ENCODE data around the gene P2RX5.

GRCh38 chr17:3639981-3640596 lies 55.9 kb downstream of the P2RX5 start:
- TF ChIP-seq HSF1 (IDR thresholded peaks at IDR 0.05; ENCODE audit: low read depth, low read length): no peak
- TF ChIP-seq POLR2AphosphoS5 (IDR thresholded peaks at IDR 0.05; ENCODE audit: low read length): no peak
- no peak for TF ChIP-seq SP1 (IDR thresholded peaks at IDR 0.05; ENCODE audit: low read depth, low read length)
- no peak for TF ChIP-seq TCF12 (IDR thresholded peaks at IDR 0.05; ENCODE audit: low read depth, low read length)
- TF ChIP-seq POLR2A (IDR thresholded peaks at IDR 0.05; ENCODE audit: low read depth, low read length): no peak
- no peak for TF ChIP-seq CTCF (IDR thresholded peaks at IDR 0.05 in 2 of 3, conservative IDR thresholded peaks at IDR 0.05 in 1 of 3; ENCODE audit: control insufficient read depth in 2 of 3, extremely low read depth in 1 of 3, insufficient read depth in 1 of 3, low read depth in 3 of 3, low read length in 3 of 3)
- TF ChIP-seq ZZZ3 (IDR thresholded peaks at IDR 0.05; ENCODE audit: control insufficient read depth, insufficient read length, low read depth): no peak
- no peak for TF ChIP-seq EGR1 (IDR thresholded peaks at IDR 0.05; ENCODE audit: borderline replicate concordance in 1 of 2, low read depth in 2 of 2, low read length in 2 of 2)
- no peak for TF ChIP-seq ZNF24 (IDR thresholded peaks at IDR 0.05)
- TF ChIP-seq FOXK2 (IDR thresholded peaks at IDR 0.05): no peak
- TF ChIP-seq FOXM1 (IDR thresholded peaks at IDR 0.05; ENCODE audit: low read depth, low read length): no peak
- TF ChIP-seq ZNF687 (IDR thresholded peaks at IDR 0.05): no peak
- TF ChIP-seq ATF2 (IDR thresholded peaks at IDR 0.05; ENCODE audit: low read length): no peak
